Measurements from ENCODE around the gene RNF208.
A peak's percentile ranks its signal among the peaks of the same experiment; 100 is the strongest.
"Not testable (repeated sequence)": the region's sequence is repeated elsewhere in the genome, so short reads cannot be mapped to it uniquely, and the experiment has no call there.

RNF208 gene

GRCh38 chr9:137253717-137254623 lies 31.9 kb upstream of the RNF208 start:
- DNase-seq (ENCODE audit: low read depth) = no peak

GRCh38 chr9:137252555-137253506 lies 30.8 kb upstream of the RNF208 start:
- DNase-seq (ENCODE audit: low read depth) = no peak

GRCh38 chr9:137251490-137252268 lies 29.6 kb upstream of the RNF208 start:
- DNase-seq (ENCODE audit: low read depth) = no peak

DNA sequence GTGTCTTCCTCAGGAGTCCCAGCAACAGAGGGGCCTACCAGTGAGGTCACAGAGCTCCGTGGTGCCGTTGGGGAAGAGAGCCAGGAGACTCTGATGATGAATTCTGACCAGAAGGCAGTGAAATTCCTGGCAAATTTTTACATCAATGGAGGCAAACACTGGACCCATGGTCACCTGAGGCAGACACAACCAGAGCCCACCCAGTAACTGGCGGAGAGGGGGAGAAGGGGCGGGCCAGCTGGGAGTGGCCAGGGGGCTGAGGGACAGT lies 29.1 kb upstream of the RNF208 start, which contains the start of gene STPG3:
Gene STPG3 (plus strand): TSS at position 93 of the 268 bp plus-strand sequence. CDS start 1 bp downstream, at position 94.
- DNase-seq (ENCODE audit: low read depth) = no peak

DNA sequence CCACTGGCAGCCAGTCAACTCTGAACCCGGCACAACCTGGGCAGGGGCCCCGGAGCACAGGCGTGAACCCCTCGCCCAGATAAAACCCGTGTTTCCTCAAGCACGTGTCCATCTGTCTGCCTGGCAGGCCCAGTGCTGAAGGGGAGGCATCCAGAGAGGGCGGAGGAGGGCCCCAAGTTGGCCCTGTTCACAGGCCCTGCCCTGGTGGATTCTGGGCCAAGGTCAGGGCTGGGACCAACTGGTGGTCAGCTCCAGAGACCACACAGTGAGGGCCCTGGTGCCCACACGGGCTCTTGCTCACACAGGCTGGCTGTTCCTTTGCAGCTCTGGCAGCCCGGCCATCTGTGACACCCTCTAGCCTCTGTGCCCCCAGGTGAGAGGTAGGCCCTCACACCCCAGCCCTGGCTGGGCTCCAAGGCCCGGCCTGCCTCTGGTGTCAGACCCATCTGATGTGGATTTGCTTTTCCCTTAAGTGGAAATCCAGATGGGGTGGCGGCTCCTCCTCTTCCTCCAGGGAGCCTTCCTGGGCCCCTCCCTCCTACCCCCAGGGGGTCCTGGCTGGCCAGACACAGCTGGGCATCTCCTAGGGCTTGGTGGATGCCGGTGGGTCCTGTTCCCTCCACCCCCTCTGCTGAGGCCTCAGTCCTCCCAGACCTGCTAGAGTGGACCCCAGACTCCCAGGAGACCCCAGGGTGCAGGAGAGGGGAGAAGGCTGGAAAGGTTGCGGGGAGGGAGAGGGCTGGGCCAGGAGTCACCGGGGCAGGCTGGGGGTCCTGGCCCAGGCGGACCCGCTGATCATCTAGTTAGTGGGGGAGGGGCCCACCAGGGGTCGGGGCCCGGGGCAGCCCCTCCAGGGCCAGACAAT lies 28.5 kb upstream of the RNF208 start:
- DNase-seq (ENCODE audit: low read depth) = no peak

- no peak for DNase-seq (ENCODE audit: low read depth)
These were observed 25.8 kb upstream of the RNF208 start for GRCh38 chr9:137247916-137248175.

DNA sequence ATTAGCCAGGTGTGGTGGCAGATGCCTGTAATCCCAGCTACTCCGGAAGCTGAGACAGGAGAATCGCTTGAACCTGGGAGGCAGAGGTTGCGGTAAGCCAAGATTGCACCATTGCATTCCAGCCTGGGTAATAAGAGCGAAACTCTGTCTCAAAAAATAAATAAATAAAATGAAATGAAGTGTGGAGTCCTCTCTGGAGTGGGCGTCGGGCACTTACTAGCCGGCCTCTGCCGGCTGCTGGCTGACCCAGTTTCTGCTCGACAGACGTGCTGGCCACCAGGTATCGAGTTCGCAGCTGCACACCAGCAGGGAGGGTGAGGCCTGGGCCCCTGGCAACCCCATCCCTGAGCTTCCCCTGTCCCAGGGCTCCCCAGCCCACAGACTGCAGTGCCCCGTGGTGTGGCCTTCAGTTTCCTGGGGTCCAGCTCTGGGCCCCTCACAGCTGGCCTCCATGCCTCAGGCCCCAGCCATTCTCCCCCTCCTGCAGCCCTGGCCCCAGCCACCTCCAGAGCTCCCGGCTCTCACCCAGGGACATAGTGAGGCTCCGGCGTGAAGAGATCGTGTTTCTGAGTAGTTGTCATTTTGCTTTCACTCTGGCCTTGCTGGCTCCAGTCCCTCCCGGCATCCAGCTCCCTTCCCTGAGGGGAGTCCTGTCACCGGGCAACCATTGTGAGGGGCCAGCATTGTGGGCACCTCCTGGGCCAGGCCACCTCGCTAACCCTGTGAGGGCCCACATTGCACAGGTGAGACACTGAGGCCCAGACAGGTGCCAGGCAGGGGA lies 25.3 kb upstream of the RNF208 start:
- DNase-seq (ENCODE audit: low read depth) = no peak

- no peak for DNase-seq (ENCODE audit: low read depth)
These were observed 23.7 kb upstream of the RNF208 start for GRCh38 chr9:137245450-137246421.

- DNase-seq (ENCODE audit: low read depth) = no peak
These were observed 22.7 kb upstream of the RNF208 start for GRCh38 chr9:137244486-137245449.

- DNase-seq (ENCODE audit: low read depth) = no peak
These were observed 21.8 kb upstream of the RNF208 start for GRCh38 chr9:137243626-137244485.

GRCh38 chr9:137243266-137243625 lies 21.2 kb upstream of the RNF208 start:
- not testable (repeated sequence) for DNase-seq (ENCODE audit: low read depth)

DNA sequence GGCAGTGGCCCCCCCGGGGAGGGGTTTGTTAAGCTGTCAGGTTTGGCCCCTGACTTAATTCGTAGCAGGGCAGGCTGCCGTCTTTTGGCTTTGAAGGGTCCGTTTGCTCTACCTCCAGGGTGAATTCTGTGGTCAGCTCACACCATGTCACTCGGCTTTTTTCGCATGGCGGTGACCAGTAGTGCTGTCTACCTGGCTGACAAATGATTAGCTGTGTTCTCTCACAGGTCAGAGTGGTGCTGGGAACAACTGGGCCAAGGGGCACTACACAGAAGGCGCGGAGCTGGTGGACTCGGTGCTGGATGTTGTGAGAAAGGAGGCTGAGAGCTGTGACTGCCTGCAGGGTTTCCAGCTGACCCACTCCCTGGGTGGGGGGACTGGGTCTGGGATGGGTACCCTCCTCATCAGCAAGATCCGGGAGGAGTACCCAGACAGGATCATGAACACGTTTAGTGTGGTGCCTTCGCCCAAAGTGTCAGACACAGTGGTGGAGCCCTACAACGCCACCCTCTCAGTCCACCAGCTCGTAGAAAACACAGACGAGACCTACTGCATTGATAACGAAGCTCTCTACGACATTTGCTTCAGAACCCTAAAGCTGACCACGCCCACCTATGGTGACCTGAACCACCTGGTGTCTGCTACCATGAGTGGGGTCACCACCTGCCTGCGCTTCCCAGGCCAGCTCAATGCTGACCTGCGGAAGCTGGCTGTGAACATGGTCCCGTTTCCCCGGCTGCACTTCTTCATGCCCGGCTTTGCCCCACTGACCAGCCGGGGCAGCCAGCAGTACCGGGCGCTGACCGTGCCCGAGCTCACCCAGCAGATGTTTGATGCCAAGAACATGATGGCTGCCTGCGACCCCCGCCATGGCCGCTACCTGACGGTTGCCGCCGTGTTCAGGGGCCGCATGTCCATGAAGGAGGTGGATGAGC lies 20.5 kb upstream of the RNF208 start:
- DNase-seq (ENCODE audit: low read depth) = no peak

GRCh38 chr9:137241490-137242268 lies 19.6 kb upstream of the RNF208 start:
- DNase-seq (ENCODE audit: low read depth) = peak; percentile 56

DNA sequence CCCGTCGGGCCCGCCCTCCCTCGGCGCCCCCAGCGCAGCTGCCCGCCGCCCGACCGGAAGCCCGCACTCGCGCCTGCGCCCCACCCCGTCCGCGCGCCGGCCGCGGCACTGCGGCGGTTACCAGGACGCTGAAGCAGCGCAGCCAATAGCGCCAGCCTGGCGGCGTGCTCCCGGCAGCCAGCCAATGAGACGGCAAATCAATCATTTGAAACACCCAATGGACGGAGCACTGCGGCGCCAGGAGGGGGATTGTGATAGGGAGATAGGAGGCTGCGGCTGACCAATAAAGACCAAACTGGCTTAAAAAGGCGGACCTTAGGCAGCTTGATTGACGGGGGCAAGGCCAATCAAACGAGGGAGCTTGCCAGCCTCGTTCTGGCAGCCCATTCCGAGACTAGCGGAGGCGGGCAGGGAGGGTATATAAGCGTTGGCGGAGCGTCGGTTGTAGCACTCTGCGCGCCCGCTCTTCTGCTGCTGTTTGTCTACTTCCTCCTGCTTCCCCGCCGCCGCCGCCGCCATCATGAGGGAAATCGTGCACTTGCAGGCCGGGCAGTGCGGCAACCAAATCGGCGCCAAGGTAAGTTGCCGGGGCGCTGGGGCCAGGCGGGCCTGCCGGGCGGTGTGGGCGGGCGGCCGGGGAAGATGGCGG lies 18.9 kb upstream of the RNF208 start, which contains the start of gene TUBB4B:
Gene TUBB4B (plus strand): TSS at position 447 of the 649 bp plus-strand sequence. CDS start 74 bp downstream, at position 521.
- DNase-seq (ENCODE audit: low read depth) = peak; percentile 95
